ENCODE results near the gene DNMT3L. TPM values are rescaled to one million over a fixed set of nuclear protein-coding genes. Genes with fewer than 3 reads are reported as not detected.

Gene DNMT3L
- total and polyA plus RNA-seq, 4 donors, result 0.18 to 0.99 (median 0.25) TPM; not detected in 1

DNA sequence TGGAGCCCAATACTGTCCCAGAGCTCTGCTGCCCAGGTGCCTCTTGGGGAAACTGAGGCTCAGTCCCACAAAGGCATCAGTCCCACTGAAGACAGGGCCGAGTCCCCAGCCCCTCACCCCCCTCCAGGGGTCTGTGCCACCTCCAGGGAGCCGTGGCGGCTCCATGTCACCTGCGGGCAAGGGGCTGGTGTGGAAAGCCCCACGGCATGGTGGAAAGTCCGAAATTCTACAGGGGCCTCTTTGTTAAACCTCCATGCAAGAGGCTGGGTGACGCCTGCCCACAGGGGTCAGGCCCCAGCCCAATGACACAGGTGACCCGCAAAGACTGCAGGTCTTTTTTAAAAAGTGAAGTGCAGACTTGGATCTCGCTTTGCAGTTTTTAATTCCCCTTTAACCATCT, 20.7 kb upstream of the DNMT3L start (continued):
- TF ChIP-seq, protein P1, sequence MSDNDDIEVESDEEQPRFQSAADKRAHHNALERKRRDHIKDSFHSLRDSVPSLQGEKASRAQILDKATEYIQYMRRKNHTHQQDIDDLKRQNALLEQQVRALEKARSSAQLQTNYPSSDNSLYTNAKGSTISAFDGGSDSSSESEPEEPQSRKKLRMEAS (IDR thresholded peaks at IDR 0.05), result no peak
- TF ChIP-seq, protein P2, sequence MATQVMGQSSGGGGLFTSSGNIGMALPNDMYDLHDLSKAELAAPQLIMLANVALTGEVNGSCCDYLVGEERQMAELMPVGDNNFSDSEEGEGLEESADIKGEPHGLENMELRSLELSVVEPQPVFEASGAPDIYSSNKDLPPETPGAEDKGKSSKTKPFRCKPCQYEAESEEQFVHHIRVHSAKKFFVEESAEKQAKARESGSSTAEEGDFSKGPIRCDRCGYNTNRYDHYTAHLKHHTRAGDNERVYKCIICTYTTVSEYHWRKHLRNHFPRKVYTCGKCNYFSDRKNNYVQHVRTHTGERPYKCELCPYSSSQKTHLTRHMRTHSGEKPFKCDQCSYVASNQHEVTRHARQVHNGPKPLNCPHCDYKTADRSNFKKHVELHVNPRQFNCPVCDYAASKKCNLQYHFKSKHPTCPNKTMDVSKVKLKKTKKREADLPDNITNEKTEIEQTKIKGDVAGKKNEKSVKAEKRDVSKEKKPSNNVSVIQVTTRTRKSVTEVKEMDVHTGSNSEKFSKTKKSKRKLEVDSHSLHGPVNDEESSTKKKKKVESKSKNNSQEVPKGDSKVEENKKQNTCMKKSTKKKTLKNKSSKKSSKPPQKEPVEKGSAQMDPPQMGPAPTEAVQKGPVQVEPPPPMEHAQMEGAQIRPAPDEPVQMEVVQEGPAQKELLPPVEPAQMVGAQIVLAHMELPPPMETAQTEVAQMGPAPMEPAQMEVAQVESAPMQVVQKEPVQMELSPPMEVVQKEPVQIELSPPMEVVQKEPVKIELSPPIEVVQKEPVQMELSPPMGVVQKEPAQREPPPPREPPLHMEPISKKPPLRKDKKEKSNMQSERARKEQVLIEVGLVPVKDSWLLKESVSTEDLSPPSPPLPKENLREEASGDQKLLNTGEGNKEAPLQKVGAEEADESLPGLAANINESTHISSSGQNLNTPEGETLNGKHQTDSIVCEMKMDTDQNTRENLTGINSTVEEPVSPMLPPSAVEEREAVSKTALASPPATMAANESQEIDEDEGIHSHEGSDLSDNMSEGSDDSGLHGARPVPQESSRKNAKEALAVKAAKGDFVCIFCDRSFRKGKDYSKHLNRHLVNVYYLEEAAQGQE (IDR thresholded peaks at IDR 0.05), result no peak
- TF ChIP-seq, protein P3, sequence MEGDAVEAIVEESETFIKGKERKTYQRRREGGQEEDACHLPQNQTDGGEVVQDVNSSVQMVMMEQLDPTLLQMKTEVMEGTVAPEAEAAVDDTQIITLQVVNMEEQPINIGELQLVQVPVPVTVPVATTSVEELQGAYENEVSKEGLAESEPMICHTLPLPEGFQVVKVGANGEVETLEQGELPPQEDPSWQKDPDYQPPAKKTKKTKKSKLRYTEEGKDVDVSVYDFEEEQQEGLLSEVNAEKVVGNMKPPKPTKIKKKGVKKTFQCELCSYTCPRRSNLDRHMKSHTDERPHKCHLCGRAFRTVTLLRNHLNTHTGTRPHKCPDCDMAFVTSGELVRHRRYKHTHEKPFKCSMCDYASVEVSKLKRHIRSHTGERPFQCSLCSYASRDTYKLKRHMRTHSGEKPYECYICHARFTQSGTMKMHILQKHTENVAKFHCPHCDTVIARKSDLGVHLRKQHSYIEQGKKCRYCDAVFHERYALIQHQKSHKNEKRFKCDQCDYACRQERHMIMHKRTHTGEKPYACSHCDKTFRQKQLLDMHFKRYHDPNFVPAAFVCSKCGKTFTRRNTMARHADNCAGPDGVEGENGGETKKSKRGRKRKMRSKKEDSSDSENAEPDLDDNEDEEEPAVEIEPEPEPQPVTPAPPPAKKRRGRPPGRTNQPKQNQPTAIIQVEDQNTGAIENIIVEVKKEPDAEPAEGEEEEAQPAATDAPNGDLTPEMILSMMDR (IDR thresholded peaks at IDR 0.05; ENCODE audit: low read depth, low read length, missing input control), result no peak

DNA sequence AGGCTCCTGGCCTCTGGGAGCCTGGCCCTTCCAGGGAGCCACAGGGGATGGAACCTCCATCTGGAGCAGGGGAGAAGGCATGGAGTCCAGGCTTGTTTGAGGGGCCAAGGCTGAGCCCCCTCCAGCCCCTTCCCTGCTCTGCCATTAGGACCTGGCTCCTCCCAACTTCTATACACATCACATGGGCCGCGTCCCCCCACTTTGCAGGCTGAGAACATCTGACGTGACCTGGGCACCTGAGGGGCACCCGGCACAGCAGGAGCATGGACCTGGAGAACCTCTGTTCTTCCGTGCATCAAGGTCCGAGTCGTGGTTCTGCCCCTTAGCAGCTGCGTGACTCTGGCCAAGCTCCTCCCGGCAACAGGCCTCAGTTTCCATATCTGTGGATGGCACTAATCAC, 20.1 kb upstream of the DNMT3L start:
- H3K27me3 ChIP-seq (ENCODE audit: control insufficient read depth in 4 of 4, insufficient read depth in 4 of 4, low read length in 3 of 4), result no peaks in the 10 kb centered on the region
- no peaks in the 10 kb centered on the region for H3K9me3 ChIP-seq (ENCODE audit: control insufficient read depth in 4 of 4, low read length in 3 of 4)
- no peak overlapping the region for H3K4me3 ChIP-seq (ENCODE audit: low read depth in 1 of 3, low read length in 3 of 3)
- no peak overlapping the region for H3K9ac ChIP-seq (ENCODE audit: low read depth in 1 of 2, low read length in 2 of 2)
- DNase-seq (ENCODE audit: low spot score), result no peak
- WGBS, result 97% methylated on average over 9 of the region's 9 CpGs
- H3K36me3 ChIP-seq (ENCODE audit: control insufficient read depth in 4 of 4, insufficient read depth in 3 of 4, low read depth in 1 of 4, low read length in 3 of 4), result no peaks in the 10 kb centered on the region
- no peaks in the 10 kb centered on the region for H3K4me1 ChIP-seq (ENCODE audit: control insufficient read depth in 4 of 4, insufficient read depth in 4 of 4, low read length in 3 of 4)
- no peak overlapping the region for H3K27ac ChIP-seq (ENCODE audit: low read depth in 1 of 2, low read length in 2 of 2)
- TF ChIP-seq, protein P1 (IDR thresholded peaks at IDR 0.05), result no peak
- TF ChIP-seq HNF4G (IDR thresholded peaks at IDR 0.05), result no peak
- no peak for TF ChIP-seq JUND (IDR thresholded peaks at IDR 0.05)
- no peak for TF ChIP-seq NR2F2 (IDR thresholded peaks at IDR 0.05)
- TF ChIP-seq FOXA1 (IDR thresholded peaks at IDR 0.05), result no peak
- TF ChIP-seq RAD21 (IDR thresholded peaks at IDR 0.05), result no peak
- TF ChIP-seq, protein P2 (IDR thresholded peaks at IDR 0.05), result no peak
- TF ChIP-seq, protein P4, sequence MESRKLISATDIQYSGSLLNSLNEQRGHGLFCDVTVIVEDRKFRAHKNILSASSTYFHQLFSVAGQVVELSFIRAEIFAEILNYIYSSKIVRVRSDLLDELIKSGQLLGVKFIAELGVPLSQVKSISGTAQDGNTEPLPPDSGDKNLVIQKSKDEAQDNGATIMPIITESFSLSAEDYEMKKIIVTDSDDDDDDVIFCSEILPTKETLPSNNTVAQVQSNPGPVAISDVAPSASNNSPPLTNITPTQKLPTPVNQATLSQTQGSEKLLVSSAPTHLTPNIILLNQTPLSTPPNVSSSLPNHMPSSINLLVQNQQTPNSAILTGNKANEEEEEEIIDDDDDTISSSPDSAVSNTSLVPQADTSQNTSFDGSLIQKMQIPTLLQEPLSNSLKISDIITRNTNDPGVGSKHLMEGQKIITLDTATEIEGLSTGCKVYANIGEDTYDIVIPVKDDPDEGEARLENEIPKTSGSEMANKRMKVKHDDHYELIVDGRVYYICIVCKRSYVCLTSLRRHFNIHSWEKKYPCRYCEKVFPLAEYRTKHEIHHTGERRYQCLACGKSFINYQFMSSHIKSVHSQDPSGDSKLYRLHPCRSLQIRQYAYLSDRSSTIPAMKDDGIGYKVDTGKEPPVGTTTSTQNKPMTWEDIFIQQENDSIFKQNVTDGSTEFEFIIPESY (IDR thresholded peaks at IDR 0.05), result no peak
- no peak for TF ChIP-seq RXRA (IDR thresholded peaks at IDR 0.05)
- TF ChIP-seq GABPA (IDR thresholded peaks at IDR 0.05 in 1 of 2, conservative IDR thresholded peaks at IDR 0.05 in 1 of 2), result no peak
- TF ChIP-seq TAF1 (conservative IDR thresholded peaks at IDR 0.05), result no peak
- TF ChIP-seq, protein P5, sequence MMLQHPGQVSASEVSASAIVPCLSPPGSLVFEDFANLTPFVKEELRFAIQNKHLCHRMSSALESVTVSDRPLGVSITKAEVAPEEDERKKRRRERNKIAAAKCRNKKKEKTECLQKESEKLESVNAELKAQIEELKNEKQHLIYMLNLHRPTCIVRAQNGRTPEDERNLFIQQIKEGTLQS (IDR thresholded peaks at IDR 0.05), result no peak
- TF ChIP-seq, protein P3 (IDR thresholded peaks at IDR 0.05; ENCODE audit: low read depth, low read length, missing input control), result no peak
- no peak for TF ChIP-seq EGR1 (IDR thresholded peaks at IDR 0.05; ENCODE audit: low read depth in 2 of 2)
- TF ChIP-seq YY1 (IDR thresholded peaks at IDR 0.05), result no peak
- TF ChIP-seq SP1 (IDR thresholded peaks at IDR 0.05), result no peak
- TF ChIP-seq HNF4A (conservative IDR thresholded peaks at IDR 0.05), result no peak
- TF ChIP-seq FOXA2 (IDR thresholded peaks at IDR 0.05), result no peak

All from liver (tissue), 9 donors.